GM12891 (cell line): ENCODE results near the gene ZNF445.

Source experiments
- DNase-seq: peaks from one replicate; pipeline ENCODE4 v3.0.0; 2011; ENCODE audit warnings: low spot score; ENCODE audit not compliant: insufficient read length
- FAIRE-seq: peaks from 2 replicates; lab custom pipeline; 2011; peaks lifted over from hg19 to GRCh38; lab: Jason Lieb, UNC
- PAX5 ChIP-seq: IDR thresholded peaks from 2 replicates; pipeline ENCODE4 v1.6.1; 2011; ENCODE audit warnings: low read length, moderate library complexity, mild to moderate bottlenecking; ENCODE audit not compliant: insufficient read depth, severe bottlenecking
- POLR2A ChIP-seq: IDR thresholded peaks from 2 replicates; pipeline ENCODE4 v1.6.1; 2011; ENCODE audit warnings: low read depth, low read length, control low read depth
- POLR2AphosphoS5 ChIP-seq: IDR thresholded peaks from 2 replicates; pipeline ENCODE4 v1.6.1; 2011; ENCODE audit warnings: low read depth, low read length, control low read depth
- POU2F2 ChIP-seq: IDR thresholded peaks from 2 replicates; pipeline ENCODE4 v1.6.1; 2011; ENCODE audit warnings: low read depth, mild to moderate bottlenecking, control low read depth, low read length, moderate library complexity
- SPI1 ChIP-seq: IDR thresholded peaks from 2 replicates; pipeline ENCODE4 v1.6.1; 2011; ENCODE audit warnings: low read depth, low read length, control low read depth
- TAF1 ChIP-seq: IDR thresholded peaks from 2 replicates; pipeline ENCODE4 v1.6.1; 2011; ENCODE audit warnings: low read depth, low read length, control low read depth

Gene ZNF445

GRCh38 chr3:44439499-44440295 lies 37.8 kb downstream of the ZNF445 start:
- TF ChIP-seq POLR2A (peak; percentile 58; the same call in 1 of the 2 replicates), SPI1 (peak; percentile 98), POLR2AphosphoS5 (peak; percentile 53; the same call in 1 of the 2 replicates), TAF1 (peak; percentile 54; the same call in 1 of the 2 replicates), POU2F2 (peak; percentile 63), PAX5 (no peak)
- peak; percentile 48 for DNase-seq
- FAIRE-seq: peak; percentile 98

- TF ChIP-seq PAX5 (no peak), POU2F2 (no peak), POLR2AphosphoS5 (no peak), SPI1 (no peak), TAF1 (no peak), POLR2A (no peak)
- no peak for FAIRE-seq
Observed at GRCh38 chr3:44437800-44438199, 39.7 kb downstream of the ZNF445 start.

GRCh38 chr3:44436181-44436580 lies 41.3 kb downstream of the ZNF445 start:
- no peak for DNase-seq
- no peak for FAIRE-seq
- TF ChIP-seq POLR2A (no peak), POLR2AphosphoS5 (no peak), POU2F2 (no peak), SPI1 (no peak), PAX5 (no peak), TAF1 (no peak)

More at GRCh38 chr3:44437800-44438199, 39.7 kb downstream of the ZNF445 start:
- no peak for DNase-seq

DNA sequence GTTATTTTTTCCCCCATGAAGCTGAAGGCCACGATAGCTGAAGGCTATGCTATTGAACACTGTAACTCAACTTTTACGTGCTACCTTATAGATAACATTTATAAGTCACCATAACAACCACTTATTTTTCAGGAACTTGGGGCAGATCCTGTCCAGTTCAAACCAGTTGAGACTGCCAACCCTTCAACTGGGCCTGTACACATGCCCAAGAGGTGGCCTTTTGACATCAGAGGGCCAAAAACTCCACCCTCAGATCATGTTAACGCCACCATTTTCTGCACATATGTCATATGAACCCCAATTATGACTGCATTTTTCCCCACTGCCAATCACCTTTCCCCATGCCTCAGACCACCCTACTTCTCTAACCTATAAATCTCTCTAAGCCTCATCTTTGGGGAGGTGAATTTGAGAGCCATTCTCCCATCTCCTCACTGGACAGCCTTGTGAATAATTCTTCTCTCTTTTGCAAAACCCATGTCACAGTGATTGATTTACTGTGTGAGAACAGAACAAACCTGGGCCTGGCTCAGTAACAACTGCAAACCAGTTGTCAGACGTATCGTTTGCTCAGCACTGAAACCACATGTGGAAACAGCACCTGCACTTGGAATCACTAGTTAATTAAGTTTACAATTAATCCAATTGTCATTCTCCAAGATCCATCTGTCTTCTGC lies 42.5 kb downstream of the ZNF445 start:
- TF ChIP-seq PAX5 (no peak), SPI1 (no peak), POLR2A (no peak), POLR2AphosphoS5 (no peak), TAF1 (no peak), POU2F2 (no peak)
- no peak for DNase-seq
- FAIRE-seq: no peak

DNA sequence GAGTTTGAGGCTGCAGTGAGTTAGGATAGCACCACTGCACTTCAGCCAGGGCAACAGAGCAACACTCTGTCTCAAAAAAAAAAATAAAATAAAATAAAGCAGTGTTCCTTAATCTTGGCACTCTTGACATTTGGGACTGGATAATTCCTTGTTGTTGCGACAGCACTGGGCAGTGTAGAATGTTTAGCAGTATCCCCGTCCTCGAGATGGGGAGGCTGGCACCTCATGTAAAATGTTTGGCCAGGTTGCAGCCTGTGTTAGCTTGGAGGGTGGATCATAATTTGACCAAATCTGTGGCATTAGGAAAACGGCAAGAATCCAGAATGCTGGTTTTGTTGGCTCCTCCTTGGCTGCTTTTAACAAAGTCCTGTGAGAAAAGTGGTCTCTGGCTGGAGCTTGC lies 47.0 kb downstream of the ZNF445 start:
- no peak for DNase-seq
- TF ChIP-seq PAX5 (no peak), POU2F2 (no peak), POLR2A (no peak)
- no peak for FAIRE-seq

GRCh38 chr3:44429459-44429858 lies 48.0 kb downstream of the ZNF445 start:
- FAIRE-seq: no peak
- DNase-seq: no peak
- TF ChIP-seq SPI1 (no peak), POLR2A (no peak), PAX5 (no peak), POLR2AphosphoS5 (no peak), TAF1 (no peak), POU2F2 (no peak)

GRCh38 chr3:44428910-44429309 lies 48.6 kb downstream of the ZNF445 start:
- FAIRE-seq (no peak), DNase-seq (no peak)
- TF ChIP-seq POLR2AphosphoS5: no peak
- TF ChIP-seq PAX5: no peak
- no peak for TF ChIP-seq POU2F2
- TF ChIP-seq TAF1: no peak
- no peak for TF ChIP-seq POLR2A
- no peak for TF ChIP-seq SPI1

GRCh38 chr3:44427683-44428082 lies 49.8 kb downstream of the ZNF445 start:
- FAIRE-seq (no peak), DNase-seq (no peak)
- TF ChIP-seq POLR2A: no peak
- no peak for TF ChIP-seq SPI1
- no peak for TF ChIP-seq PAX5
- no peak for TF ChIP-seq TAF1
- no peak for TF ChIP-seq POU2F2
- no peak for TF ChIP-seq POLR2AphosphoS5

DNA sequence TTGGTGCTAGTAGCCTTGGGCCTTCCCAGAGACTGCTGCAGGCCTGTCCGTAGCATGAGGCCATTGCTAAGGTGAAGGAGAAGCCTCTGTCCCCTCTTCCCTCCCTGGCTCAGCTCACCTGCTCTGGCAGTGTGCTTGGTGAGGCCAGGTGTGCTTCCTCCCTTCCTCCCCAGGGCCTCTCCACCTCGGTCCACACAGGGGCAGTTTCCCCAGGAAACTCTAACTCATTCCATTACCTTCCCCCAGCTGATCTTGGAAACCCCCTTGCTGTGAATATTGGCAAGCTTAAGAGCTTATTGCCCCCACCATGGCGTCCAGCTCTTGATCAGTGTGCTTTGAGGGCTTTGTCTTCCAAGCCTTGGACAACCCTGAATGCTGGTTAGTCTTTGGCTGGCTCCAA lies 52.7 kb downstream of the ZNF445 start:
- DNase-seq (no peak), FAIRE-seq (no peak)
- TF ChIP-seq POLR2AphosphoS5 (no peak), POLR2A (no peak), SPI1 (no peak), TAF1 (no peak), PAX5 (no peak), POU2F2 (no peak)

DNA sequence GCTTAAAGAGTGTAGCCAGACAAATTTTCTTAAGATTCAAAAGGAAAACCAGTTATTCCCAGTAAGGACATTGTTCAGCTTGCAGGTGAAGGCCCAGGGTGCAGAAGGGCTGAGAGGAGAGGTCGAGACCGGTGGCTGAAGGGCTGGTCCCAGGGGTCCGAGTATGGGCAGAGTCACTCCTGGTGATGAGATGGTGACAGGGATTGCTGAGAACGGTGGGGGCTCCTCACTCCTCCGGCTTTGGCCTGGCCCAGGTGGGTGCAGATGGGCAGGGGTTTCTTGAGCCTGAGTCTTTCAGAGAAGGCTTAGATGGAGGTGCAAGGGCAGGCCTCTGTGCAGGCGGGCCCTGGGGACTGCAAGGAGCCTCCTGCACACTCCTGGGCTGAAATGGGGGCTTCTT lies 56.2 kb downstream of the ZNF445 start:
- no peak for TF ChIP-seq POU2F2
- no peak for TF ChIP-seq SPI1
- TF ChIP-seq TAF1: no peak
- DNase-seq: no peak
- no peak for FAIRE-seq
